Left ventricle myocardium inferior (tissue), 1 donor: ENCODE results near the gene RNF144A. TPM values are rescaled to one million over a fixed set of nuclear protein-coding genes. Genes with fewer than 3 reads are reported as not detected.
A peak's percentile ranks its signal among the peaks of the same experiment; 100 is the strongest.

ENCODE experiments used
- DNase-seq: peaks from one replicate; pipeline ENCODE4 v3.0.0-alpha.2; 2020
- H3K27ac ChIP-seq: fragments of 200-600 bp; replicated peaks from 2 replicates; pipeline ENCODE4 v1.8.0; 2021
- H3K27me3 ChIP-seq: fragments of 200-600 bp; 2 replicates; pipeline ENCODE4 v1.8.0; 2021; ENCODE audit warnings: low read depth
- H3K36me3 ChIP-seq: fragments of 200-600 bp; 2 replicates; pipeline ENCODE4 v1.8.0; 2021
- H3K4me1 ChIP-seq: fragments of 200-600 bp; 2 replicates; pipeline ENCODE4 v1.8.0; 2021
- H3K4me3 ChIP-seq: fragments of 200-600 bp; 2 replicates; pipeline ENCODE4 v1.8.0; 2021; ENCODE audit warnings: mild to moderate bottlenecking, moderate library complexity
- H3K9me3 ChIP-seq: fragments of 200-600 bp; replicated peaks from 2 replicates; pipeline ENCODE4 v1.8.0; 2021
- intact Hi-C: fragments of 100-400 bp; cut with micrococcal nuclease; formaldehyde crosslinking; loops from one replicate; pipeline ENCODE4 v1.11.0; 2022
- total RNA-seq: library from RNA; stranded (reverse); fragmentation: NEBNext Ultra II Directional; extraction: Animal tissue kit (Norgen Biotek cat#: 25700); gene quantifications from one replicate; pipeline ENCODE4 v1.2.1, GENCODE V29; 2021
- TF ChIP-seq, protein P1 (sequence below): fragments of 200-600 bp; IDR thresholded peaks from 2 replicates; pipeline ENCODE4 v1.8.0; 2021; ENCODE audit warnings: antibody characterized with exemption, mild to moderate bottlenecking, borderline replicate concordance
- donor health status: DM: no; HTN: yes; CAD: no; lungs with severe emphysema.

The RNF144A gene
- total RNA-seq, 1 donor from 2014 or later, result 17.9 TPM

DNA sequence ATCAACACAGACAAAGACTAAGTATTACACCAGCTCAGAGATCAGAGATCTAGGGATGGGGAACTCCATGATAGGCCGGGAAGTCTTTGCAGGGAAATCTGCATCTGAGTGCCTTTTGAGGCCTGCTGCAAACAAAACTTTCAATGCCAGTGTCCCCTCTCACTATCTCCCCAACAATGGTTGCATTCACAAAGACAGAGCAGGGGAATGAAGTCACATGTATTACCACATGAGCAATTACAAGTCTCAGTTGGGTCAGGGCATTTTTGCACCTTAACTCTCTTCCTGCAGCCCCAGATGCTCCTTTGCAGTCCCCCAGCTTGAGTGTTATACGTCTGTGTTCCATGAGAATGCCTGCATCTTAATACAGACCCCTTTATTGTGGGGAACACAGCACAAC, 1.8 kb upstream of the RNF144A start:
- no peak for DNase-seq
- Histone ChIP-seq H3K9me3 (no peaks in the 10 kb centered on the region), H3K36me3 (no peaks in the 10 kb centered on the region), H3K4me1 (peaks cover 29% of the 10 kb centered on the region), H3K4me3 (no peak overlapping the region), H3K27me3 (no peaks in the 10 kb centered on the region), H3K27ac (no peak overlapping the region)
- TF ChIP-seq, protein P1, sequence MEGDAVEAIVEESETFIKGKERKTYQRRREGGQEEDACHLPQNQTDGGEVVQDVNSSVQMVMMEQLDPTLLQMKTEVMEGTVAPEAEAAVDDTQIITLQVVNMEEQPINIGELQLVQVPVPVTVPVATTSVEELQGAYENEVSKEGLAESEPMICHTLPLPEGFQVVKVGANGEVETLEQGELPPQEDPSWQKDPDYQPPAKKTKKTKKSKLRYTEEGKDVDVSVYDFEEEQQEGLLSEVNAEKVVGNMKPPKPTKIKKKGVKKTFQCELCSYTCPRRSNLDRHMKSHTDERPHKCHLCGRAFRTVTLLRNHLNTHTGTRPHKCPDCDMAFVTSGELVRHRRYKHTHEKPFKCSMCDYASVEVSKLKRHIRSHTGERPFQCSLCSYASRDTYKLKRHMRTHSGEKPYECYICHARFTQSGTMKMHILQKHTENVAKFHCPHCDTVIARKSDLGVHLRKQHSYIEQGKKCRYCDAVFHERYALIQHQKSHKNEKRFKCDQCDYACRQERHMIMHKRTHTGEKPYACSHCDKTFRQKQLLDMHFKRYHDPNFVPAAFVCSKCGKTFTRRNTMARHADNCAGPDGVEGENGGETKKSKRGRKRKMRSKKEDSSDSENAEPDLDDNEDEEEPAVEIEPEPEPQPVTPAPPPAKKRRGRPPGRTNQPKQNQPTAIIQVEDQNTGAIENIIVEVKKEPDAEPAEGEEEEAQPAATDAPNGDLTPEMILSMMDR, result no peak
- intact Hi-C loops, result loop anchor here (5.0 kb wide), 1 partner anchor 112 kb away; no protein-coding TSS in a partner anchor

DNA sequence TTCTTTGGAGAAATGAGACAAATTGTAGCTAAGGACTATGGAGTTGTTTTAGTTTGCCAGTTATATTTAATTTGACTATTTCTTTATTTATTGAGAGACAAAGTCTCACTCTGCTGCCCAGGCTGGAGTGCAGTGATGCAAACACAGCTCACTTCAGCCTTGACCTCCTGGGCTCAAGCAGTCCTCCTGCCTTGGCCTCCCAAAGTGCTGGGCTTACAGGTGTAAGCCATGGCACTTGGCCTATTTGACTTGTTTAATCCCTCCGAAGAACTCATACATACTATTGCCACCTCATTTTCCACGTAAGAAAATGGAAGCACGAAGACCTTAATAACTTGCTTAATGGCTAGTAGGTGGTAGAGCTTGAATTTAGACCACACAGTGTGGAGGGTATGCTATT, 988 bp upstream of the RNF144A start:
- TF ChIP-seq, protein P1, result no peak
- Histone ChIP-seq H3K9me3 (no peaks in the 10 kb centered on the region), H3K36me3 (no peaks in the 10 kb centered on the region), H3K27ac (no peak overlapping the region), H3K4me1 (peaks cover 38% of the 10 kb centered on the region), H3K4me3 (no peak overlapping the region), H3K27me3 (no peaks in the 10 kb centered on the region)
- DNase-seq, result no peak
- intact Hi-C loops, result loop anchor here (5.0 kb wide), 1 partner anchor 111 kb away; no protein-coding TSS in a partner anchor

DNA sequence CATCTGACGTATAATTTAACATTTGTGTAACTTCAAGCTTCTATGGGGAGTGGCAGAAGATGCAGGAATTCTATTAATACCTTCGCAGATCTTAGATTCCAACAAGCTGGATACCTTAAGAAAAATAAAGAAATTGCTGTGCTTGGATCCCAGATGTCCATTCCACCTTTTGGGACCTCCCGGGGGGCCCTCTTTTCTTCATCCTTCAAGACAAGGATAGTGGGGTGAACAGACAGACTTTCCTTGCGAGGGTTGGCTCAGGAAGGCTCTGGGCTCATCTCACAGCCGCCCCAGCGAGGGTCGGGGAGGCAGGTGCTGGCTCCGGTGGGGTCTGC, 509 bp upstream of the RNF144A start:
- no peaks in the 10 kb centered on the region for H3K27me3 ChIP-seq
- H3K27ac ChIP-seq, result peak overlapping the region; percentile 85
- peaks cover 42% of the 10 kb centered on the region for H3K4me1 ChIP-seq
- intact Hi-C loops, result loop anchor here (5.0 kb wide), 1 partner anchor 111 kb away; no protein-coding TSS in a partner anchor
- H3K36me3 ChIP-seq, result no peaks in the 10 kb centered on the region
- no peaks in the 10 kb centered on the region for H3K9me3 ChIP-seq
- H3K4me3 ChIP-seq, result peak overlapping the region; percentile 91
- TF ChIP-seq, protein P1, result no peak
- no peak for DNase-seq

DNA sequence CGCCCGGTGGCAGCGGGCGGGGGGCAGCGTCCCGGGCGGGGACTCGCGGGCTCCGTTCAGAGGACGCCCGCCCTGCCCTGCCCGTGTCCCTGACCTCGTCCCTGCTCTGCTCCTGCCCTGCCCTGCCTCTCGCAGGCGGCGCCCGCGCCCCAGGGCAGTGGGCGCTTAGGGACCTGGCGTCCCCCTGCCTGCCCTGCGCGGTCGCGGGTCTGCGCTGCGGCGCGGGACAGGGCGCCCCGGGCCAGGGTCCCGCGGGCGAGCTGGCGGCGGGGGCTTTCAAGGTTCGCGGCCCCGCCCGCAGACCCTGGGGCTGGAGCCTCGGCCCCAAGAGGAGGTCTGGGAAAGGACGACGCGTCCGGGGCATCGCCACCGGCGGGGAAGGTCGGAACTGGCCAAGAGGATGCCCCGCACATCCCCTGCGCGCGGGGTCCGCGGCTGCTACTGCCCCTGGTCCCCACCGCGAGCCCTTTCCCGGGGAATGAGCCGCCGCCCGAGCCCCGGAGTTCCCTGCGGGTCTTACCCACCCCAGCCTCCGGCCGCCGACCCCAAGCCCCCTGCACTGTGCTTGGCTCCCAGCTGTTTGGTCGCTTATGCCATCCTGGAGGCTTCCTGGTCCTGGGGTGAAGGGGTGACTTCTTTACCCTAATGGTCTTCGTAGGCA, 679 bp downstream of the RNF144A start:
- peak overlapping the region; percentile 91 for H3K4me3 ChIP-seq
- TF ChIP-seq, protein P1, result no peak
- no peaks in the 10 kb centered on the region for H3K27me3 ChIP-seq
- peaks cover 54% of the 10 kb centered on the region for H3K4me1 ChIP-seq
- peak; percentile 38 for DNase-seq
- intact Hi-C loops, result loop anchor here (5.0 kb wide), 1 partner anchor 109 kb away; no protein-coding TSS in a partner anchor
- H3K9me3 ChIP-seq, result no peaks in the 10 kb centered on the region
- H3K27ac ChIP-seq, result peak overlapping the region; percentile 85
- H3K36me3 ChIP-seq, result no peaks in the 10 kb centered on the region

DNA sequence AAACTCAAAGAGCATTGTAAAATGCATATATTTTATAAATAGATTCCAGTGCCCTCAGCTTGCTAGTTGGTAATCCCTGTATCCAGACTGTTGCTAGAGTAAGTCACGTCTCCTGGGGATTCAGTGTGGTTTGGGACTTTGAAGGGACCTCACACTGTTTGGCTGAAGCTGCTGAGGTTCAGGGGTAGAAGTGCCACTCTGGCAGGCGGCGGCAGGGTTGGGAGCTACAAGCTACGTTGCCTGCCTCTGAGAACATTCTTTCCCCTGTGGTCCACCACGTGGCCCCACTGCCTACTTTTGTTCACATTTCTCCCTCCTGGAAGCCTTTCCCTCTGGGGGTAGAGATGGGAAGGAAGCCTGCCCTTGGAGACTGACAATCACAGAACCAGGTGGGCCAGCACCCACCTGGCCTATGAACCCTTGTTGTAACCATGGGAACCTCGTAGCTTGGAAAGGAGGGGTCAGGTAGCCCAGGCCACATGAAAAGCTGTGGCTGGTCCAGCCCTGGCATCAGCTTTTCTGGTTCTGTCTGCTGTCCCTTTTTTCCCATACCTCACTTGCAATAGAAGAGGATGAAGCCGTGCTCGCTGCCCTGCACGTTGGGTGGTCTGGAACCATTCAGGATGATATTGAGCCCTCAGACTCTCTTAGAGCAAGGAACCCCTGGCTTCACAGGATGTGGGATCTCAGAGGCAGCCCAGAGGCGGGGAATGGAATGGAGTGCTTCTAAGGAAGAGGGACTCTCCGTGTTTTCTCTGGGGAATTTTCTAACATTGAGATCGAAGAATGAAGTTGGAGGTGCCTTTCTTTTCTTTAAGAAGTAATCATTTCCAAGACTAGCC, 2.9 kb downstream of the RNF144A start:
- H3K27ac ChIP-seq, result peak overlapping the region; percentile 14
- peak overlapping the region; percentile 91 for H3K4me3 ChIP-seq
- H3K9me3 ChIP-seq, result no peaks in the 10 kb centered on the region
- H3K36me3 ChIP-seq, result no peaks in the 10 kb centered on the region
- TF ChIP-seq, protein P1, result no peak
- H3K4me1 ChIP-seq, result peaks cover 75% of the 10 kb centered on the region
- intact Hi-C loops, result loop anchor here (5.0 kb wide), 1 partner anchor 107 kb away; no protein-coding TSS in a partner anchor
- no peak for DNase-seq
- H3K27me3 ChIP-seq, result no peaks in the 10 kb centered on the region
